Panc1 (cell line): Measurements from ENCODE around the gene THADA. TPM values are rescaled to one million over a fixed set of nuclear protein-coding genes. Genes with fewer than 3 reads are reported as not detected.
A peak's percentile ranks its signal among the peaks of the same experiment; 100 is the strongest.

Source experiments
- ATAC-seq: fragments of 200-7000 bp; cut with Tn5 transposase; 2 replicates; pipeline ENCODE4 v1.9.1; 2020; ENCODE audit warnings: mild to moderate bottlenecking, moderate library complexity
- BruUV-seq: library from RNA; stranded (reverse); fragments of 400-500 nt; replicated peaks from 2 replicates; lab custom pipeline; 2021; lab: Mats Ljungman, UMichigan
- CTCF ChIA-PET: fragments of 300-600 bp; sonication (Branson Sonifier 250); formaldehyde crosslinking; loops from one replicate; lab custom pipeline; 2022; ENCODE audit warnings: antibody characterized with exemption; lab: Charles Lee
- POLR2A ChIA-PET: fragments of 300-600 bp; sonication (Branson Sonifier 250); formaldehyde crosslinking; loops from one replicate; lab custom pipeline; 2022; ENCODE audit warnings: antibody characterized with exemption; lab: Charles Lee
- DNase-seq: peaks from one replicate; pipeline ENCODE4 v3.0.0-alpha.2; 2010; ENCODE audit warnings: low read depth, low spot score
- H3K27ac ChIP-seq: 2 replicates; pipeline ENCODE4 v1.5.1; 2011; ENCODE audit warnings: mild to moderate bottlenecking, low read length, inconsistent platforms
- H3K27me3 ChIP-seq: fragments of 200-500 bp; sonication (Bioruptor generic); 2 replicates; pipeline ENCODE4 v1.6.0; 2014; ENCODE audit warnings: low read length, inconsistent platforms; ENCODE audit not compliant: control insufficient read depth, insufficient read depth
- H3K36me3 ChIP-seq: fragments of 200-500 bp; sonication (Bioruptor generic); 2 replicates; pipeline ENCODE4 v1.5.1; 2014; ENCODE audit warnings: inconsistent platforms, mild to moderate bottlenecking, low read length, moderate library complexity; ENCODE audit not compliant: control insufficient read depth, insufficient read depth
- H3K4me1 ChIP-seq: 2 replicates; pipeline ENCODE4 v1.5.1; 2011; ENCODE audit warnings: inconsistent platforms, mild to moderate bottlenecking, low read length, moderate library complexity; ENCODE audit not compliant: control insufficient read depth, insufficient read depth
- H3K4me3 ChIP-seq, 2 experiments: 2 replicates each; pipeline ENCODE4 v1.5.1; 2011 to 2012; ENCODE audit warnings: low read depth in 2 of 2, low read length in 2 of 2, mild to moderate bottlenecking in 2 of 2, inconsistent platforms in 1 of 2, moderate library complexity in 1 of 2
- H3K9me3 ChIP-seq: fragments of 200-500 bp; sonication (Bioruptor generic); 2 replicates; pipeline ENCODE4 v1.5.1; 2014; ENCODE audit warnings: low read depth, mild to moderate bottlenecking, inconsistent platforms, low read length, moderate library complexity; ENCODE audit not compliant: control insufficient read depth, insufficient read depth
- POLR2AphosphoS5 ChIP-seq: IDR thresholded peaks from 2 replicates; pipeline ENCODE4 v1.6.1; 2012; ENCODE audit warnings: mild to moderate bottlenecking, low read depth, low read length, moderate library complexity
- SIN3A ChIP-seq: IDR thresholded peaks from 2 replicates; pipeline ENCODE4 v1.6.1; 2012; ENCODE audit warnings: low read depth, mild to moderate bottlenecking, low read length, moderate library complexity, borderline replicate concordance; ENCODE audit not compliant: insufficient read depth
- TCF7L2 ChIP-seq: IDR thresholded peaks from 2 replicates; pipeline ENCODE4 v1.6.1; 2011; ENCODE audit warnings: mild to moderate bottlenecking, low read depth, low read length, inconsistent platforms
- in situ Hi-C: cut with HindIII; loops from 2 replicates; pipeline ENCODE4 v1.10.0; 2016; ENCODE audit warnings: low sequenced_read_pairs, low pct_unique_long_range_greater_than_20kb
- intact Hi-C: fragments of 100-400 bp; cut with micrococcal nuclease; formaldehyde crosslinking; loops from one replicate; pipeline ENCODE4 v1.10.0; 2022; ENCODE audit not compliant: unreplicated experiment
- total RNA-seq: library from RNA; stranded (reverse); gene quantifications from one replicate; pipeline ENCODE4 v1.2.1, GENCODE V29; 2021; ENCODE audit not compliant: unreplicated experiment
- TF ChIP-seq, protein P1 (sequence below), 2 experiments: IDR thresholded peaks; 2 replicates each; pipeline ENCODE4 v1.6.1; 2011 to 2012; ENCODE audit warnings: low read depth in 2 of 2, control low read depth in 1 of 2, low read length in 1 of 2, mild to moderate bottlenecking in 1 of 2, moderate library complexity in 1 of 2; ENCODE audit not compliant: insufficient read depth in 1 of 2
- TF ChIP-seq, protein P2 (sequence below): fragments of 450-650 bp; IDR thresholded peaks from 2 replicates; pipeline ENCODE4 v1.5.1; 2017; ENCODE audit warnings: mild to moderate bottlenecking

Gene THADA
- total RNA-seq, 1 experiment from 2014 or later, result 37.2 TPM

DNA sequence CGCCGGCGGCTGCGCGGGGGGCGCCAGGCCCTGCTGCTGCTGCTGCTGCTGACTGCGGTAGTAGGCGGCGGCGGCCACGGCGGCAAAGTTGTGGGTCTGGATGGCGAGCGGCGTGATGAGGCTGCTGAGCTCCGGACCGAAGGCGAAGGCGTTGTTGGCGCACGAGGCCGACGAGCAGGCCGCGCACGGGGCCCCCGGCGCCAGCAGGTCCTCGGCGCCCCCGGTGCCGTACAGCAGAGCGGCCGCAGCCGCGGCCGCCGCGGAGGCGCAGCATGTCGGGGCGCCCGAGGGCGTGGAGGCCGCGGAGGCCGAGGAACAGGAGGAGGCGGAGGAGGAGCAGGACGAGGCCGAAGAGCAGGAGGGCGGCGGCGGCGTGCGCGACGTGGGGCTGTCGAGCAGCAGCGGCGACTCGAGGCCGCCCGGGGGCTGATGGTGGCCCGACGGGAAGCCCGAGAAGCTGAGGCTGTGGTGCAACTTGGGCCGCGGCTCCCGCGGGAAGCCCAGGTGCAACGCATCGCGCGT, 371.2 kb downstream of the THADA start:
- peaks cover 42% of the 10 kb centered on the region for H3K4me1 ChIP-seq
- TF ChIP-seq, protein P1, sequence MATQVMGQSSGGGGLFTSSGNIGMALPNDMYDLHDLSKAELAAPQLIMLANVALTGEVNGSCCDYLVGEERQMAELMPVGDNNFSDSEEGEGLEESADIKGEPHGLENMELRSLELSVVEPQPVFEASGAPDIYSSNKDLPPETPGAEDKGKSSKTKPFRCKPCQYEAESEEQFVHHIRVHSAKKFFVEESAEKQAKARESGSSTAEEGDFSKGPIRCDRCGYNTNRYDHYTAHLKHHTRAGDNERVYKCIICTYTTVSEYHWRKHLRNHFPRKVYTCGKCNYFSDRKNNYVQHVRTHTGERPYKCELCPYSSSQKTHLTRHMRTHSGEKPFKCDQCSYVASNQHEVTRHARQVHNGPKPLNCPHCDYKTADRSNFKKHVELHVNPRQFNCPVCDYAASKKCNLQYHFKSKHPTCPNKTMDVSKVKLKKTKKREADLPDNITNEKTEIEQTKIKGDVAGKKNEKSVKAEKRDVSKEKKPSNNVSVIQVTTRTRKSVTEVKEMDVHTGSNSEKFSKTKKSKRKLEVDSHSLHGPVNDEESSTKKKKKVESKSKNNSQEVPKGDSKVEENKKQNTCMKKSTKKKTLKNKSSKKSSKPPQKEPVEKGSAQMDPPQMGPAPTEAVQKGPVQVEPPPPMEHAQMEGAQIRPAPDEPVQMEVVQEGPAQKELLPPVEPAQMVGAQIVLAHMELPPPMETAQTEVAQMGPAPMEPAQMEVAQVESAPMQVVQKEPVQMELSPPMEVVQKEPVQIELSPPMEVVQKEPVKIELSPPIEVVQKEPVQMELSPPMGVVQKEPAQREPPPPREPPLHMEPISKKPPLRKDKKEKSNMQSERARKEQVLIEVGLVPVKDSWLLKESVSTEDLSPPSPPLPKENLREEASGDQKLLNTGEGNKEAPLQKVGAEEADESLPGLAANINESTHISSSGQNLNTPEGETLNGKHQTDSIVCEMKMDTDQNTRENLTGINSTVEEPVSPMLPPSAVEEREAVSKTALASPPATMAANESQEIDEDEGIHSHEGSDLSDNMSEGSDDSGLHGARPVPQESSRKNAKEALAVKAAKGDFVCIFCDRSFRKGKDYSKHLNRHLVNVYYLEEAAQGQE (IDR thresholded peaks at IDR 0.05; ENCODE audit: insufficient read depth in 1 of 2, low read depth in 2 of 2, low read length in 1 of 2), result no peak
- intact Hi-C loops, result loop anchor here (5.0 to 10.0 kb wide), 4 partner anchors 200 to 397 kb away; no protein-coding TSS in a partner anchor
- DNase-seq (no peak), ATAC-seq (no peak)
- H3K36me3 ChIP-seq, result peaks cover 9% of the 10 kb centered on the region; the same call in 1 of the 2 replicates
- H3K4me3 ChIP-seq, result peak overlapping the region; percentile 80 to 90
- no TSS peak for BruUV-seq
- no peaks in the 10 kb centered on the region for H3K27me3 ChIP-seq
- ChIA-PET CTCF (no interaction called here), POLR2A (no interaction called here)
- no peaks in the 10 kb centered on the region for H3K9me3 ChIP-seq
- in situ Hi-C loops, result no loop called here
- H3K27ac ChIP-seq, result peak overlapping the region; percentile 93

DNA sequence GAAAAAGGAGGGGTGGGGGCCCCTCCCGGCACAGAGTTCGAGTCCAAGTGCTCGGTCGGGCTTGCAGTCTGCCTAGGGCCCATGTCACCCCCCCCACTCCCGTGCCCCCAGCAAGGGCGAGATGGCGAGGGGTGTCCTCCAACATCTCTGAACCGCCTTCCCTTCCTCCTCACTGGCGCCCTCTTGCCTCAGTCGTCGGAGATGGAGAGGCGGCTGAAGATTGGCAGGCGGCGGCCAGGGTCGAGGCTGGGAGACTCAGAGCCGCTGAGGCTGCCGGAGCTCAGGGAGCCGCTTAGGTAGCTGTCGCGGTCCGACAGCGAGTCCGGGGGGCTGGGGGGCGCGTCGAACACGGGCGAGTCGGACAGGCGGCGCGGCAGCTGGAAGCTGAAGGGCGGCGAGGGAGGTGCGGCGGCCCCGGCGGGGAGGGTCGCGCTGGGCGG, 371.7 kb downstream of the THADA start:
- in situ Hi-C loops (no loop called here), intact Hi-C loops (loop anchor here (5.0 to 10.0 kb wide), 2 partner anchors 199 to 247 kb away; no protein-coding TSS in a partner anchor)
- Histone ChIP-seq H3K9me3 (no peaks in the 10 kb centered on the region), H3K27ac (peak overlapping the region; percentile 91), H3K27me3 (no peaks in the 10 kb centered on the region), H3K36me3 (peaks cover 9% of the 10 kb centered on the region; the same call in 1 of the 2 replicates), H3K4me1 (peaks cover 45% of the 10 kb centered on the region), H3K4me3 (peak overlapping the region; percentile 66 to 90)
- POLR2A ChIA-PET, result no interaction called here
- CTCF ChIA-PET, result no interaction called here
- ATAC-seq, result no peak
- TF ChIP-seq, protein P1 (IDR thresholded peaks at IDR 0.05; ENCODE audit: insufficient read depth in 1 of 2, low read depth in 2 of 2, low read length in 1 of 2), result no peak
- TF ChIP-seq POLR2AphosphoS5 (no peak), SIN3A (0 out of 2 replicates have a peak, but pooled peaks have one; percentile 7), TCF7L2 (no peak)
- TF ChIP-seq, protein P2, sequence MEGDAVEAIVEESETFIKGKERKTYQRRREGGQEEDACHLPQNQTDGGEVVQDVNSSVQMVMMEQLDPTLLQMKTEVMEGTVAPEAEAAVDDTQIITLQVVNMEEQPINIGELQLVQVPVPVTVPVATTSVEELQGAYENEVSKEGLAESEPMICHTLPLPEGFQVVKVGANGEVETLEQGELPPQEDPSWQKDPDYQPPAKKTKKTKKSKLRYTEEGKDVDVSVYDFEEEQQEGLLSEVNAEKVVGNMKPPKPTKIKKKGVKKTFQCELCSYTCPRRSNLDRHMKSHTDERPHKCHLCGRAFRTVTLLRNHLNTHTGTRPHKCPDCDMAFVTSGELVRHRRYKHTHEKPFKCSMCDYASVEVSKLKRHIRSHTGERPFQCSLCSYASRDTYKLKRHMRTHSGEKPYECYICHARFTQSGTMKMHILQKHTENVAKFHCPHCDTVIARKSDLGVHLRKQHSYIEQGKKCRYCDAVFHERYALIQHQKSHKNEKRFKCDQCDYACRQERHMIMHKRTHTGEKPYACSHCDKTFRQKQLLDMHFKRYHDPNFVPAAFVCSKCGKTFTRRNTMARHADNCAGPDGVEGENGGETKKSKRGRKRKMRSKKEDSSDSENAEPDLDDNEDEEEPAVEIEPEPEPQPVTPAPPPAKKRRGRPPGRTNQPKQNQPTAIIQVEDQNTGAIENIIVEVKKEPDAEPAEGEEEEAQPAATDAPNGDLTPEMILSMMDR, result peak; percentile 78
- no peak for DNase-seq
- BruUV-seq, result no TSS peak
